NK-92 treated with Interleukin-12 subunit alpha and Interleukin-12 subunit beta, amount 100 ng/mL, for 24 hours (cell line): ENCODE measurements around the gene TRIML2.

Experiments used
- DNase-seq: peaks from one replicate; lab custom pipeline; 2025; lab: John Stamatoyannopoulos, UW

TRIML2 gene, protein sequence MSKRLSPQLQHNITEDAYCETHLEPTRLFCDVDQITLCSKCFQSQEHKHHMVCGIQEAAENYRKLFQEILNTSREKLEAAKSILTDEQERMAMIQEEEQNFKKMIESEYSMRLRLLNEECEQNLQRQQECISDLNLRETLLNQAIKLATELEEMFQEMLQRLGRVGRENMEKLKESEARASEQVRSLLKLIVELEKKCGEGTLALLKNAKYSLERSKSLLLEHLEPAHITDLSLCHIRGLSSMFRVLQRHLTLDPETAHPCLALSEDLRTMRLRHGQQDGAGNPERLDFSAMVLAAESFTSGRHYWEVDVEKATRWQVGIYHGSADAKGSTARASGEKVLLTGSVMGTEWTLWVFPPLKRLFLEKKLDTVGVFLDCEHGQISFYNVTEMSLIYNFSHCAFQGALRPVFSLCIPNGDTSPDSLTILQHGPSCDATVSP

GRCh38 chr4:188109157-188109755 is at the start of gene TRIML2:
TSS of gene TRIML2 (minus strand) at chr4:188109603. CDS start at chr4:188105368, 4,235 bp downstream.
- DNase-seq = no peak

DNA sequence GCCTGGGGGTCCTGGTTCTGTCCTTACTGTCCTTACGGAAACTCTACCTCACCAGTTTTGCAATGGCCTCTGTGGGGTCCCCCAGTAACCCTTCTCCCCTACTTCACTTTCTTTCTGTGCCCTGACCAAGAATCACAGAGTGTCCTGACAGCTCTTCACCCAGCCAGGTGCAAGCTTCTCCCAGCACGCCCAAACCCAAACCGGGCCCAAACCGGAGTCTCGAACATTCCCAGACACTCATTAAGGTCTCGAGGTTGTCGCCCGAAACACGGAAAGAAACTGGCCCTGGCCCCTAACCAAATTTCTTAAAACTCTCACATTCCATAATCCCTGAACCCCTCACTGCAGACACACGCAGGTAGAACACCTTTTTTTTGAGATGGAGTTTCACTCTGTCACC is 48.9 kb upstream of the TRIML2 start:
- no peak for DNase-seq

DNA sequence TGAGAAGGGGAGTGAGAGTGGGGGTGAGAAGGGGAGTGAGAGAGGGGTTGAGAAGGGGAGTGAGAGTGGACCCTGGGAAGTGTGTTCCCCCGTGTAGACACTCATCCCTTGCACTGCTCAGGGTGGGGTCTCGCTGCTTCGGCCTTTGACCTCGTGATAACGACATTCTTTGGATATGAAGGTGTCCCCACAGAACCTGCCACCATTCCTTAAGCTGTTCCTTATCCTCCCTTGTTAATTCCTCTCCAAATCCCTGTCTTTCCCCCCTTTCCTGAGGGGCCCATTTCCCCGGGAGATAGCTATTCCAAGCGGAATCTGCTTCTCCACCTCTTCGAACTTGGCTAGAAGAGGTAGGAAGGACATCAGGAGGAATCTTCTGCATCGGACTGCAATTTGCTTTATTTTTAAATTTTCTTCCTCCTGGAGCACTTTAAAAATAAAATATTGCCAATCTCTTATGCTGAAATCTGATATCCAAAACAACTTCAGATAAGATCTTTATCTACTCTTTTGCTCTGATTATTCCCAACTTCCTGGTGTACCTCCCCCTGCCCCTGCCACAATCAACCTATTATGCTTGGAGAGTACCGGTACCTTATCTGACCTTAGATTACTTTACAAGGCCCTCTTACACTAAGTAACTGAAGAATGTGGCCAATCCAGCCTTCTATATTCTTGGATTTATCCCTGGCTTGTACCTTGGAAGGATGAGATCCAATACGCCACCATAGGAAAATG is 45.4 kb upstream of the TRIML2 start:
- DNase-seq = no peak

DNA sequence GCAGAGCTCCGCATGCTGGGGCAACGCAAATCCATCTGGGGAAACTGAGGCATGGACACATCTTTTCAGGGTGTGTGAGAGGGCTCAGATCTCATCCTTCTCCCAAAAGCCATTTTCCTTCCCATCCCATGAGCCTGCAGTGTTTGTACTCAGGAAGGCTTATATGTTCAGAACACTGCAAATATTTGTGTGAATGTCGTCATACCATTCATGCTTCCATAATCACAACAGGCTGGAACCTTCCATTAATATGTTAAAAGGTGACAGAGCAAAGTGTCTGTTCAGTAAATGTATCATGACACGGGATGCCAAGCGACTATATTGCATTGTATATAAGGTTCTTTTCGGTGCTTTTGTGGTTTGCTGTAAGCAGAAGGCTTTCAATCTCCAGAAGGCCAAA is 38.4 kb upstream of the TRIML2 start:
- no peak for DNase-seq

- no peak for DNase-seq
Measured at GRCh38 chr4:188147176-188147575, 37.8 kb upstream of the TRIML2 start.

DNA sequence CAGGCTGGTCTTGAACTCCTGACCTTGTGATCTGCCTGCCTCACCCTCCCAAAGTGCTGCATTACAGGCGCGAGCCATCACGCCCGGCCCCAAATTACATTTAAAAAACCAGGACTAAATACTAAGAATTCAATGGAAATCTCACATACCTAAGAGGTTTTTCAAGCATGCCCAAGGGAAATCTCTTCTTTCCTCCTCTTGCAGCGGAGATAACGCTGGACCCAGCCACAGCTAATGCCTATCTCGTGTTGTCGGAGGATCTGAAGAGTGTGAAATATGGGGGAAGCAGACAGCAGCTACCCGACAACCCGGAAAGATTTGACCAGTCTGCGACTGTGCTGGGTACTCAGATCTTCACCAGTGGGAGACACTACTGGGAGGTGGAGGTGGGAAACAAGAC is 37.2 kb upstream of the TRIML2 start:
- DNase-seq = no peak

DNA sequence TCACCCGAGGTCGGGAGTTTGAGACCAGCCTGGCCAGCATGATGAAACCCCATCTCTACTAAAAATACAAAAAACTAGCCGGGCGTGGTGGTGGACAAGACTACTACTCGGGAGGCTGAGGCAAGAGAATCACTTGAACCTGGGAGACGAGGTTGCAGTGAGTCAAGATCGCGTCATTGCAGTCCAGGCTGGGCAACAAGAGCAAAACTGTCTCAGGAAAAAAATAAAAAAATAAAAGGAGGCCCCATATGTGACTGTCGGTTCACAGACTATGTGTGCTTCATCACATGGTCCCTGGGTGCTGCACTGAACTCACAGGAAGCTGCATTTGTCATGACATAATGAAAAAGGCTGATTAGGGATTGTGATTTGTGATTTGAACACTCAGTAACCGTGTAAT is 36.2 kb upstream of the TRIML2 start:
- no peak for DNase-seq

GRCh38 chr4:188143731-188144130 is 34.3 kb upstream of the TRIML2 start:
- no peak for DNase-seq

DNA sequence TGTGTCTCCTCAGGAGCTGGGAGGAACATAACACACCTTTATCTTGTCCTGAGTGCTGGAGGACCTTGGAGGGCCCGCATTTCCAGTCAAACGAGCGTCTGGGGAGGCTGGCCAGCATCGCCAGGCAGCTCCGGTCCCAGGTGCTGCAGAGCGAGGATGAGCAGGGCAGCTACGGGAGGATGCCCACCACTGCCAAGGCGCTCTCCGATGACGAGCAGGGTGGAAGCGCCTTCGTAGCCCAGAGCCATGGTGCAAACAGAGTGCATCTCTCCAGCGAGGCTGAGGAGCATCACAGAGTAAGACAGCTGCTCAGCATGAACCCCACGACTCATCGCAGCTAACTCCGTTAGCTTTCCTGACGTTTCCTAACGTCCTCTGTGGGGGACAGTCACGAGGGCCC is 30.3 kb upstream of the TRIML2 start:
- DNase-seq = no peak

DNA sequence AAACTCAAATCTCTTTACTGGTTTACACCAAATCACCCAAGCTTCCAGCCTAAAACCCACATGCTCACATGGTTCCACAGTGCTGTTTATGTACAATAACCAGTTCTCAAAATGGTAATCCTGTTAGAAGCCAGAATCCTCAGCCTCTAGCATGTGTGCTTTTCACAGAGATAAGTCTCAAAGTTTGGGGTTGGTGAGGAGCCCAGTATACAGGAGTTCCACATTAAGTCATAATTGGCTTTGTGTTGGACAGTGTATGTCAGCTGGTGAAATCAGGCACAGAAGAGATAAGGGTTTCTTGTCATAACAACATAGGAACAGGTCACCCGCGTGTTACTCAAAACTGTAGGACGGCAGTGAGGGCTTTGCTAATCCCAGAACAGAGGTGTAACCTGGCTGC is 29.7 kb upstream of the TRIML2 start, which contains the start of gene TRIML1:
Gene TRIML1, plus strand, starts transcription at position 301 of the 400 bp plus-strand sequence. CDS start 118 bp downstream, outside the sequence.
- DNase-seq = no peak

DNA sequence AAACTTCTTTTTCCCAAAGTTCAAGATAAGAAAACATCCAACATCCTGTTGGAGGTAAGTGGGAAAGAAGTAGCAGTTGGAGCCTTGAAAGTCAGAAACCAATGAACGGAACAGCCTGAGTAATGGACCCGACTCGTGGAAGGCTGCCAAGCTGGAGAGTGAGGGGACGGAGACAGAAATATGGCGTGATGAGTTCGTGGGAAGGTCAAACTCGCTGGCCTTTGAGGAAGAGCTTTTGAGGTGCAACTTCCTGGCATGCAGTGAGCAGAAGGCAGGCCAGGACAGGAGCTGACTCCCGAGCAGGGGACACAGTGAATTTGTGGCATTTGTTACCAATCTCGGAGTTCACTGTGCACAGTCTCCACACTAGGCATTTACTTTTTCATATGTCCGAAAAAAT is 28.8 kb upstream of the TRIML2 start:
- DNase-seq = no peak

- no peak for DNase-seq
Measured at GRCh38 chr4:188132232-188132631, 22.8 kb upstream of the TRIML2 start.

- DNase-seq = no peak
Measured at GRCh38 chr4:188130355-188130754, 21.0 kb upstream of the TRIML2 start.

- no peak for DNase-seq
Measured at GRCh38 chr4:188127214-188127874, 17.9 kb upstream of the TRIML2 start.

DNA sequence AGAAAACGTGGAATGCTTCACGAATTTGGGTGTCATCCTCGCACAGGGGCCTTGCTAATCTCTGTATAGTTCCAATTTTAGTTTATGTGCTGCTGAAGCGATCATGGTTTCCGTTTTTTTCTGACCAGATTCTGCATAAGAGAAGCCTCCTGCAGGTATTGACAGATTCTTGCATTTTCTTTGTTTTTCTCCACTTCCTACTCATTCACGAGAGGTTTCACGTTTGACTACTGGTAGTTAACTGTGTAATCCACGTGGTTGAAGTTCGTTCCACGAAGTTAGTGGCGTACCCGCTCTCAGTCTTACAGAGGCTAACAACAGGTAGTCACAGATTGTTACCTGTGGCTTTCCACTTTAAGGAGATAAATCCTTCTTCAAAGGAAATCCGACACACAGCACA is 12.1 kb upstream of the TRIML2 start:
- no peak for DNase-seq

DNA sequence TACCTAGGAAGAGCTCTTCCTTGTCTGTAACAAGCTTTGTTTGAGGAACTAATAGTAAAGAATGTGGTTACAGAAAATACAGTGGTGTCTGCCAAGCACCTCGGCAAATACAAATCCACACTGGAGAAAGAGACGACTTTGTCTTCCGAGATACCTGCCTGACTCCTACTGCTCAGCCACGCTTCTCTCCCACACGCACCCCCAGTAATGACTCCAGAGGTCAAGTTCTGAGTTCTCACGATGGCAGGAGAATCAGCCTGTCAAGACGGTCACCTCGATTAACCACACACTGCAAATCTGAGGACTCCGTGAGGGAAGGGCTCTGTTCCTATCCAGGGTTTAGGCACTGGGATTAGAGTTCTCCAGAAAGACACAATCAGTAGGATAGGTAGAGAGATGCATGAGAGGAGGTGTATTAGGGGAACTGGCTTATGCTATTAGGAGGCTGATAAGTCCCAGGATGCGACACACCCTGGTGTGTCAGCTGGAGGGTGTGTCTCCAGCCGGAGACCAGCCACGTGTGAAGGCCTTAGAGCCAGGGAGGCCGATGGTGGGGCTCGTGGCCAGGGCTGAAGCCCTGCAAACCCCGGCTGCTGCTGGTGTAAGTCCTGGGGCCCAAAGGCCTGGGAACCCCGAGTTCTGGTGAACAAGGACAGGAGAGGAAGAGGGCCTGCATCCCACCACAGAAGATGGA is 8.4 kb upstream of the TRIML2 start:
- no peak for DNase-seq

GRCh38 chr4:188113156-188113555 is 3.8 kb upstream of the TRIML2 start:
- DNase-seq = no peak

GRCh38 chr4:188111955-188112354 is 2.6 kb upstream of the TRIML2 start:
- DNase-seq = no peak

DNA sequence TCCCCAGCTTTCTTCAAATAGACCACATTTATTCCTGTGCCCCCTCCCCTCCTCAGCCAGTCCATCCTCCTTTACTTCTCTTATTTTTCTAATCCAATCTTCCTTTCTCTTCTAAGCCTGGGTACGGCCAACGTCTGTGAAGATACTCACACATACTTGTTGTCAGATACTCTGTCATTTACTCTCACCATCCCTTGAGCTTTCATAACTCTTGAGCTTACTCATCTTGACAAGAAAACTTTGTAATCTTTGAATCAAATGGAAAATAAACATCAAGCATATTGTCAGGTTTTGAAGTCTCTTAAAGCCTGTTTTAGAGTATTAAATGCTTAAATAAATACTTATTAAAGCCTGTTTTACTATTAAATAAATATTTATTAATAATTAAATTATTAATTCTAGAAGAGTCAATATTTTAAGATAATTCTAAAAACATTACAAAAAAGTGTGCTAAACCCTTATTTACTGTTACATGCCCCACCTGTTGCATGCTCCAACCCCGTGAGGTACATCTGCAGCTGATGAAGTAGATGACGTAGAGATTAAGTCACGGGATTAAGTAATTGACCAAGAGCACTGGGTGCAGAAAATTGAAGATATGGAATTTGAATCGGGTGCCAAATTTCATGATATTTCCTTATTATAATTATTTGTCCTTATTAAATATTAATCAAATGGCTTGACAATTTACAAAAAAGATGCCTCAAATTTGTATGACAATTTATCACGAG is 1.5 kb upstream of the TRIML2 start:
- DNase-seq = no peak

DNA sequence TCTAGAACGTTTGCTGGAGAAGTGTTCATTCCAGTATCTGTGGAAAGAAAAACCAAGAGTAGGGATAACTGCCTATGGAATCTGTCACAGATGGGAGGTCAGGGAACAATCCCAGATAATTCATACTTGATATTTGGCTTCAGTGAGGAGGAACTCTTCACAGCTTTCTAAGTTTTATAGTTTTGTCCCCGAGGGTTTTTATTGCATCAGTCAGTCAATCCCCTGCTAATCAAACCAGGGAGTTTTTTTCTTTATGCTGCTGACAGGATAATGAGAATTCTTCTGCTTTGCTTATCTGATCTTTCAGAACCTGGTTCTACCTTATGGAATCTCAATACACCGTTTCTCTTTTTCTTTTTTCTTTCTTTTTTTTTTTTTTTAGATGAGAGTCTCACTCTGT is 633 bp upstream of the TRIML2 start:
- DNase-seq = no peak
